GM19238 (cell line): ENCODE measurements around the gene SLC44A4.

Source experiments
- DNase-seq: peaks from one replicate; pipeline ENCODE4 v3.0.0; 2011; ENCODE audit warnings: low spot score; ENCODE audit not compliant: insufficient read length

SLC44A4 gene

DNA sequence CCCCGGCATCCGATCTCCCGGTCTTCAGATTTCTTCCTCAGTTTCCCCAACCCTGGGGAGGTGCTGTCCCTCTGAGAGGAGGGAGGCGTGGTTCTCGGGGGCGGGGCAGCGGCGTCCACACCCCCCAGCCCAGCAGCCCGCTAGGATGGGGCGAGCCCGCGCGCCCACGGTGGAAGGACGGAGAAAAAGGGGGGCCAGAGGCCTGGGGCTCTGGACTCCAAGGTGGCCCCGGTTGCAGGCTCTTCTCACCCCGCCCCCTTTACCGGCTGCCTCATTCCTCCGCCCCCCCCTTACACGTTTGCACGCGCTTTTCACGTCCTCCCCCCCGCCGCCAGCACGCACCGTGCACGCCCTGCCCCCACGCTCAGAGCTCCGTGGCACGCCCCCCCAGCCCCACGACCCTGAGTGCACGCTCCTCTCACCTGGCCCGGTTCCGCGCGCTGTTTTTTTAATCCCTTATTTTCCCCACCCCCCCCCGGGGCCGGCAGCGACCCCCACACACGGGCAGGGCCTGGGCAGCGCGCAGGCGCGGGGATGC is 22.7 kb upstream of the SLC44A4 start:
- DNase-seq, result peak; percentile 65

DNA sequence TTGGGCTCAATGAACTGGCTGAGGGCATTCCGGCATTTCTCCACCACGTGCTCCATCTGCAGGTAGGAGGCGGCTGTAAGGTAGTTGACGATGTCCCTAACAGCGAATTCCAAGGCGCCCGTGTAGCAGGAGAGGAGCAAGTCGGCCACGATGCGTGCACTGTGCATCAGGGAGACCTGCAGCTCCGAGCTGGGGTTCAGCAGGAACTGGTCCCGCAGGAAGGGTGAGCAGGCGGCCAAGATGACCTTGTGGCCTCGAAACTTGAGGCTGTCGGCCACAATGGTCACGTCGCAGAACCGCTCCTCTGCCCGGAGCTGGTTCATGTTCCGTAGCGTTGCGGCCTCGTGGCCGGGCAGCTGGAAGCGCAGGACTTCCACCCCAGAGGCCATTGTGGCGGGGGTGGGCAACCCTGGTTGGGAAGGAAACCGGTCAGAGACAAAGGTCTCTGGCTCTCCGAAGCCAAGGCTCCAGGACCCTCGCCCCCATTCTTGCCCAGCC is 22.2 kb upstream of the SLC44A4 start:
- DNase-seq, result no peak

DNA sequence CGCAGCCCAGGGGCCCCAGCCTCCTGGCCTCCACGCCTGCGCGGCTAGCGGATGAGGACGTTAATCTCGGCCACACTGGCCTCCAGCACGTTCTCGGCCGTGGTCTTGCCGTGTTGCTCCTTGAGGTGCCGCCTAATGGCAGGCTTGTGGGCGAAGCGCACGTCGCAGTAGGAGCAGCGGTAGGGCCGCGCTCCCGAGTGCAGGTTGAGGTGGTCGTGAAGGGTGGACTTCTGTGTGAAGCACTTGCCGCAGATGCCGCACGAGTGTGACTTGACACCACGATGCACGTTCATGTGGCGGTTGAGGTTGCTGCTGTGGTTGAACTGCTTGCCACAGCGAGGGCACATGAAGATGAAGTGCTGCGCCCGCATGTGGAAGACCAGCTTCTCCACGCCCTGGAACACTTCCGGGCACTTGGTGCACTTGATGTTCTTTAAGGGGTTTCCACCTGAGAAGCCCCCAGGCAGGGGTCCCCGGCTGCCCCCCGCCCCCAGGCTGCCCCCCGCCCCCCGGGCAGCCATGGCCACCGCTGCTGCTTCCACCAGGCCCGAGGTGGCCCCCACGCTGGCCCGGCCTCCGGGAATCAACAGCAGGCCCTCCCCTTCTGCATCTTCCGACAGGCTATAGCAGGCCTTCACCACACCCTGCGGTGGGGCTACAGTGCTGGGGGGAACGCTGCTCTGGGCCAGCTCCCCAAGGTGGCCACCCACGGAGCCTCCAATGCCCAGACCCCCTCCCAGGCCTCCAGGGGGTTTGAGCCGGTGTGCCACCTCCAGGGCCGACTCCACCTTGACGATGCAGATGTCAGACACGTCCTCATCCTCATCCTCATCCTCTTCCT is 21.3 kb upstream of the SLC44A4 start:
- DNase-seq, result no peak

DNA sequence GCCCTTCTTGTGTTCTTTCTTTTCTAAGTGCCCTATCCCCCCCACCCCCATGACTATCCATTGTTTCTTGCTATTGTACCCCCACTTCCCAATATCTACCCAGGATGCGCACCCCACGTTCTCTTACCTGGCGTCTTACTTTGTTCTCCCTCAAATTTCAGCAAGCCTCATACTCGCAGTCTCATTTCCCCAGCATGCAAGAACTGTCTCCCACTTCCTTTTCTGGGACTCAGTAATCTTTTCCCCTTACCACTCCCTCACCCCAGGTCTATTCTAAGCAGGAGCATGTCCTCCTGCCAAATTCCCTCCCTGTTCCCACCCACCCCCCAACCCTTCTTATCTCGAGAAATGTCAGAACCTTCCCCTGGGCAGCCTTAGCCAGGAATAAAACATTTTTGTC is 20.4 kb upstream of the SLC44A4 start:
- DNase-seq, result no peak

DNA sequence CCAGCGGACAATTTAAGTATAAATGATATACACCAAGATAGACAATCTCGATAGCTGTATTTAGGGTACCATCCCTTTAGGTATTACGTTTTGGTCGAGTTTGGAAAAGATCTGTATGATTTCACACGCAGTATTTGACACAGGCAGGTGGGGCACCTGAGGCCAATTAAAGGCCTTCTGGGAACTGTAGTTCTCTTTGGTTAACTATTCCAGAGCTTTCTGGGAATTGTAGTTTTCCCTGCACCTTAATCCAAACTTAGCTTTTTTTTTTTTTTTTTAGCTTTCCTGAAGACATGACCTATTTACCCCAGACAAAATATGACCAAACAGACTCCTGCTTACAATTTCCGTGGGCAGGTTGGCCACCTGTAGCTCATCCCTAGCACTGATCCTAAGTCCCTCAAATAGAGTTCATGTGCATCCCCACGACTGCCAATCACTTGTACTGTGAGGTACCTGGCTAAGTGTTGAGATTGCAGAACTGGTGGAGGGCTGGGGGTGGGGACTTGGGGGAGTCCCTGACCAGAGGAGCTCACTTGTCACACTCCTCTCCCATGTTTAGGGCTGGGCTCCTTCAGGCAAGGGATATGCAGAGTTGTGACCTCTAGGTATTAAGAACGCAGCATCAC is 19.7 kb upstream of the SLC44A4 start:
- DNase-seq, result peak; percentile 61

DNA sequence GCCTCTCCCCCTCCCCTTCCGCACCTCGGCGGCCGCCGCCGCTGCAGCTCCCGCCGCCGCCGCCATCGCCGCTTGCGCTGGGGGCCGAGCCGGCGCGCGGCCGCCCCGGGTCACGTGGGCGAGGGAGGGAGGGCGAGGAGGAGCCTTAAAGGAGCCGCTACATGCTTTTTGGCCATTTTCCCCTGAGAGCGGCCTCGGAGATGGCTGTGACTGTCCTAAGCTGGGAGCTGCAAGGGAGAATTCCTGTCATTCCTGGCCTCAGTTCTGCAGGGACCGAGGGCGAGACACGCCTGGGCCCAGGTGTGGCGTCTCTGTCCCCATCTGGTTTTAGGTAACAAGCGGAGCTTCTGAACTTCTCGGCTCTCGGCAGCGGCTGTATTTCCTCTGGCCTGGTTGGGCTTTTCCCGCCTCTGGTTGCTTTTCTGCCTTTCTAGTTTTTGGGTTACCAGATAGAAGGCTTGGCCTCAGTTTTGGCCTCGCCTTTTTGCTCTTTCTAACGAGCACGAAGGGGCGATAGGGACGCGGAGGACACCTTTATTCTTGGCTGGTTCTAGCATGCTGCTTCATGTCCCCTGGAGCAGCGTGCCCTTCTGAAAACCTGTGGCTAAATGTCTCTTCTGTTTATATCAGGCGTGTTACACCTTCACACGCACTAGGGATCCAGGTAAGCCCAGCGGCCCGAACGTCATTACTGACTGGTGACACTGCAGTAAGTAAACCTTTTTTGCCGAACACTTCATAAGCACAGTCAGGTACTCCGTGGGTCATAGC is 19.0 kb upstream of the SLC44A4 start, which contains the start of gene EHMT2:
Gene EHMT2 (minus strand): TSS at position 87 of the 771 bp plus-strand sequence. CDS start 21 bp downstream, at position 66.
- peak; percentile 96 for DNase-seq

DNA sequence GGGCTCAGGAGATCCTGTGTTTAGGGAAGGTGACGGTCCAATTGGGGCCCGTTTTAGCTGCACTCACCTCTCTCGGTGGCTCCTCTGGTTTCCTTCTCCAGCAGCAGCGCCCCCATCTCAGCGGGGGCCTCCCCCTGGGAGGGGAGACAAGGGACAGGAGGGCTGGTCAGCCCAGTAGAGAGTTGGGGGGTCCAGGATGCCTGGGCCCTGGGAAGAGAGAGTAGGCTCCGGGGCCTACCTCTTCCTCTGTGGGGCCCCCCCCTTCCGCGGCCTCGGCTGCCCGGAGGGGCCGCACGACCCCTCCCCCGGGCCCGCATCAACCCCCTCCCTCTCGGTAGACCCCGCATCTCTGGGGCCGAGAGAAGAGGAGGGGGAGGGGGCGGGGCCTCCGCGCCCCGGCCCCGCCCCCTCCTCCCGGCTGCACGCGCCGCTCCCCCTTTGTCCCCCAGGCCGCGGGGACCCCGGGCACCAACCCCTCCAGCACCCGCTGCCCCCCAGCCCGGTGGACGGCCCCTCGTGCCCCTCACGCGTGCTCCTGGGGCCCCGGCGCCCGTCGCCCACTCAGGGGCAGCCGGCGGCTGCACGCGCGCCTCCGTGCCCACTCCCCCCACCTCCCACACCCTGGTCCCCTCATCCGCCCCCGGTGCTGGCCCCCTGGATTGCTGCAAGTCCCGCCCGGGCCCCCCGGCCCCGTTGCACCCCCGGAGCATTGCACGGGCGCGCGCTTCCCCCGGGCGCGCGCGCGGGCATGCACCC is 18.2 kb upstream of the SLC44A4 start:
- DNase-seq, result no peak

DNA sequence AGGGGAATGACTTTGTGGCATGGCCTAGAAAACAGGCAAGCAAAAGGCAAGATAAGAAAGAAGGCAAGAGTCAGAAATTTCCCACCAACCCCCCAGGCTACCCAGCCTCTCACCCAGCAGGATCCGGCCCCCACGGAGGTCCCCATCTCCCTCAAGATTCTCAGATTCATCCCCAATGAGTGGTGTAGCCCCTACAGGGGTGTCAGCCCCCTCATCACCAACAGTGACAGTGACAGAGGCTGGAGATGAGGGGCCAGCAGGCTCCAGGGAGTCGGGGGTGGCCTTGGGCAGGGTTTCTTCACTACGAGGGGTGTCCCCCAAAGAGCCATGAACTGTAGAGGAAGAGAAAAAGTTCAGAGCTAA is 17.7 kb upstream of the SLC44A4 start:
- no peak for DNase-seq

DNA sequence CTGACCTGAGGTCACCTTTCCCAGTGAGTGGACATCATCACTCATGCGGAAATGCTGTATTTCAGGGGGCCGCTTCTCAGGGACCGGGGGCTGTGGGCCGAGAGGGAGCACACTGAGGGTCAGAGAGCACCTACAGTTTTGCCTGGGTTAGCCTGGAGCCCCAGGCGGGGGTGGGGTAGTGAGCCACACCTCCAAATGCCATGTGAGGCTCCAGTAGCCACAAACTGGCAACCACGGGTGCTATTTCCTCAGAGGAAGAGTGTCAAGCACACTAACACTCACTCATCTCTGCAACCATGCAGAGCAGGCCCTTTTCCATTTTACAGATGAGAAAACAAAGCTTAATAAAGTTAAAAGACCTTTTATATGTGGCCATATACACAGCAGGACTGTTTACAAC is 14.0 kb upstream of the SLC44A4 start:
- no peak for DNase-seq

DNA sequence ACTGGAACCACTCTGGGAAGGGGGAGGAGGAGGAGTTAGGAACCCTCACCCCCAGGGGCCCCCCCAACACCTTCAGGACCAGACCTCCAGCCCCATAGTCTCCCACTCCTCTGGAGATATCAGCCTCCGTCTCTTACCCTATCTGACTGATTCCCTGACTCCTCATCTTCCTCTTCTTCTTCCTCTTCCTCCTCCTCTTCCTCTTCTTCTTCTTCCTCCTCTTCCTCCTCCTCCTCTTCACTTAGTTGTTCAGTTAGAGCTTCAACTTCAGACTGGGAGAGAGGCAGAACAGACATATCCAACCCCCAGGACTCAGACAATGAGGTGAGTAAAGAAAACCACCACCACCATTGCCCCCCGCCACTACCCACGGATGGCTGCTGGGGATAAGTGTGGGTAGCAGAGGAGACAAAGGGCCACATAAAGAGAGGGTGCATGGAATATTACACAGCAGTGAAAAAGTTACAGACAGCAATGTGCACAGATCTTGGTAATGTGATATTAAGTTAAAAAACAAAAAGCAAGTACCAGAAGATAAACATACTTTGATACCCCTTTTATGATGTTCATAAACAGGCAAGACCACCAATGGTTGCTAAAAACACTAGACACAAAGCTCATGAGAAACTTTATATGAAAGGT is 10.7 kb upstream of the SLC44A4 start:
- no peak for DNase-seq

DNA sequence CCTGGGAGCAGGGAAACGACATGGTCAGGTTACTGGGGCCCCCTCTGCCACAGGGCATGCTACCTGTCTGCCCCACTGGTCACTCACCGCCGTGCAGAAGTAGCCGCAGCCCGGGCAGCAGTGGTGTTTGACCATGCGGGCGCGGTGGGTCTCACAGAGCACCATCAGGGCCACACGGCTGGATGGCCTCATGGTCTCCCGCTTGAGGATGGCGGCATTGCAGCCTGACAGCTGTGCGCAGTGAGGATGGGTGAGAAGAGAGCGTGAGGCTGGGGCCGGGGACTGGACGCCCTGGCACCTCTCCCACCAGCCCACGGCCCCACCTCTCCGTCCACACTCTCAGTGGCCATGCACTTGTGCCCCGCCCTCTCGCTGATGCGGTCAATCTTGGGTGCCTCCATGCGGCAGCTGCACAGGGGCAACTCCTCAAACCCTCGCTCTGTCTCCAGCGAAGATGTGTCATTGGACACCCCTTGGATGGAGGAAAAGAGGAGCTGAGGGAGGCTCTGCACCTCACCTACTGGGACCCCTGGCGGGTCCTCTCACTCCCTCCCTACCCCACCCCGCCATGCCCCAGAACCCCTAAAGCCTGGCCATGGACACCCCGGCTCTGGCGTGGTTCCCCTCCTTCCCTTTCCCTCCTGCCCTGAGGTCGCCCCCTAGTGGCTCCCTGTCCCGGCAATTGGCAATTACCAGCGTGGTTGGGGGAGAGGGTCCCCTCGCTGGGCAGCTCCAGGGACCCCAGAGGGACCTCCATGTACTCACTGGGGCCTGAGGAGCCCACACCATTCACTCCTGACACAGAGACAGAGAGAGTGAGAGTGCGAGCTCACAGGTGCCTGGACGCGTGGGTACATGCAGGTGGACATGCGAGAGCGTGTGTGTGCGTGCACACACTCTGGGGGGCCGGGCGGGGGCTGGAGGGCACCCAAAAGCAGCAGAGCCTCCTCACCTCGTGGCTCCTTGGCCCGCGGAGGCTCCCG is 9.8 kb upstream of the SLC44A4 start:
- peak; percentile 51 for DNase-seq

DNA sequence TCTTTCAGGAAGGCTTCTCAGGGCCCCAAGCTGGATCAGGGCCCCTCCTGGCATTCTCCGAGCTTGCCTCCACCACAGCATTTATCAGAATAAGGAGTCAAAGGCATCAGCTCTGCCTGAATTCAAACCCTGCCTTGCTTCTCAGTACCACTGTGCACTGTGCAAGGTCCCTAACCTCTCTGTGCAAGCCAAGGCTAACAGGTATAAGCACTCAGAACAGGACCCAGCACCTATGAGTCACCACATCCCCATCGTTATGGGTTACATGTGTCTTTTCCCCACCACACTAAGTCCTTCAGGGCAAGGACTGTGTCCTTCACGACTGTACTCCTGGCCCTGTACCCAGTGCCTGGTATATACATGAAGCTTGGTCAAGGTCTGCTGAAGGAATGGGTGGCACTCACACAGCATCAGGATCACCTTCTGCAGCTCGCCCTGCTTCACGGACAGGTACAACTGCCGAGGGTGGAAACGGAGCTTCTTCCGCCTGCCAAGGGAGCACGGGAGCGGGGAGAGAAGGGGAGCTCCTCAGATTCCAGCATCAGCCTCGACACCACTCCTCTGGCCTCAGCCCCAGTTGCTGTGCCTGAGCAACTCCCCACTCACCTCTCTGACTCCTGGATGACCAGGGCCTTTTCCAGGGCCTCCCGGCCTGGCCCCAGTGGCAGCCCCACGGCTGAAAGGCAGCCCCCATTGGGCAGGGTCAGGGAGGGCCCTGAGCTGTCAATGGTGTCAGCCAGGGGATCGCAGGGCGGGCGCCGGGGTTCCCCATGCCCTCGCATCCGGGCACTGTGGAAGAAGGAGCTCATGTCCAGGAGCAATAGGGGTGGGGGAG is 8.6 kb upstream of the SLC44A4 start:
- no peak for DNase-seq

DNA sequence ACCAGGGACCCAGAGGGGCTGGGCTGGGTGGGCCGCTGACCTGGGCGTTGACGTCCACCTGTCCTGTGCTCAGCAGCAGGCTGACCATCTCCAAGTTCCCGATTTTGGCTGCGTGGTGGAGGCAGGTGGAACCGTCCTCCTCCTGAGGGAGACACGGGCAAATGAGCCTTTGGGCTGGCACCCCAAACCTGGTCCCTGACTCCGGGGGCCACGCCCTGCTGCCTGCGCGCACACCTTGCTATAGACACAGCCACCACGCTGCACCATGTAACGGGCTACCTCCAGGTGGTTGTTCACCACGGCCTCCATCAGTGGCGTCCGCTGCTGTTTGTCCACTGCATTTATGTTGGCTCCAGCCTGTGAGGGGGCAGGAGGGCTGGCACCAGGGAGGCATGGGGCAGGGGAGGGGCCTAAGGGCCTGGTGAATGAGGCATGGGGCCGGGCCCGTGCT is 7.8 kb upstream of the SLC44A4 start:
- DNase-seq, result no peak

DNA sequence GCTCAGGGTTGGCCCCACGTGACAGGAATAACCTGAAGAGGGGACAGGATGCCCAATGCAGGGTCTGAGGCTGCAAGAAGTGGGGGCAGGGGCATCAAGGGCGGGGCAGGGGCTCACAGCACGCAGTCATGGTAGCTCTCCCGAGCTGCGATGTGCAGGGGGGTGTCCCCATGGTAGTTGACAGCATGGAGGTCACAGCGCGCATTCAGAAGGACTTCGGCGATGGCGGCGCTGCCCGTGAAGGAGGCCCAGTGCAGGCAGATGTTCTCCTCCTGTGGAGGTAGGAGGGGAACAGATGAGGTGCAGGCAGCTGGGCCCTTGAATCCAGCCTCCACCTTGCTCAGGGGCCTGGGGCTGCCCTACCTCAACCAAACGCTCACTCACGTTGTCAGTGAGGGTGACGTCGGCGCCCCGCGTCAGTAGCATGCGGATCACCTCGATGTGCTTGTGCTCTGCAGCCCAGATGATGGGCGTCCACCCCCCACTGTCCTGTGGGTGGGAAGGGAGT is 5.8 kb upstream of the SLC44A4 start:
- no peak for DNase-seq

DNA sequence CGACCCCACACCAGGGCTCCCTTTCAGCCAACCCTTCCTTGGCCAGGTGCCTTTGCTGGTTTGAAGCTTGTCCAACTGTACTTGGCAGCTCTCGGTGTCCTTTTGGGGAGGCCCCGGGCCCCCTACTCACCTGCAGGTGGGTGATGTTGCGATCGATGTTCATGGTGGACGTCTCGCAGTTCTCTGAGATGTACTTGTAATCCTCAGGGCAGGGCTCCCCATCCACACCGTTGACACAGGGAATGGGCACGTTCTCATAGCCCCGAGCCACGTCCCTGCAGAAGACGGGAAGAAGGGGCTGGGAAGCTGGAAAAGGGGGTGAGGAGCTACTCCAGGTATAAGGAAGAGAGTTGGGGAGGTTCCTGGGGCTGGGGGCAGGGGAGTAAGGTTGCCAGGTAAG is 4.9 kb upstream of the SLC44A4 start:
- DNase-seq, result no peak

DNA sequence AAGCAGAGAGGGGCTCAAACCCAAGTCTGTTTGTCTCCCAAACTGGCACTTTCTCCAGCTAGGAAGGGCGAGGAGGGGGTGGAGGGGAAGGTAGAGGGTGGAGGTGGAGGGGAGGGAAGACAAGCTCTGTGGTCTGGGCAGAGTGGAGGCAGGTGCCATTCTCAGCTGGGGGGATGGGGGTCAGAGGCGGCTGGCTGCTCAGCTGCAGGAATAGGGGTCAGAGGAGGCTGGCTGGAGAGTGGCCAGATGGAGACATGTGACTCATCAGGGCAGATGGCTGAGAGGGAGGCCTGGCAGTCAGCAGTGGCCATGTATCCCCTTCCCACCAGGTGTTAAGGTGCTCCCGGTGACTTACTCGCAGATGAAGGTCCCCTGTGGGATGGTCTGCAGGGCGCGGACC is 3.5 kb upstream of the SLC44A4 start:
- DNase-seq, result no peak

DNA sequence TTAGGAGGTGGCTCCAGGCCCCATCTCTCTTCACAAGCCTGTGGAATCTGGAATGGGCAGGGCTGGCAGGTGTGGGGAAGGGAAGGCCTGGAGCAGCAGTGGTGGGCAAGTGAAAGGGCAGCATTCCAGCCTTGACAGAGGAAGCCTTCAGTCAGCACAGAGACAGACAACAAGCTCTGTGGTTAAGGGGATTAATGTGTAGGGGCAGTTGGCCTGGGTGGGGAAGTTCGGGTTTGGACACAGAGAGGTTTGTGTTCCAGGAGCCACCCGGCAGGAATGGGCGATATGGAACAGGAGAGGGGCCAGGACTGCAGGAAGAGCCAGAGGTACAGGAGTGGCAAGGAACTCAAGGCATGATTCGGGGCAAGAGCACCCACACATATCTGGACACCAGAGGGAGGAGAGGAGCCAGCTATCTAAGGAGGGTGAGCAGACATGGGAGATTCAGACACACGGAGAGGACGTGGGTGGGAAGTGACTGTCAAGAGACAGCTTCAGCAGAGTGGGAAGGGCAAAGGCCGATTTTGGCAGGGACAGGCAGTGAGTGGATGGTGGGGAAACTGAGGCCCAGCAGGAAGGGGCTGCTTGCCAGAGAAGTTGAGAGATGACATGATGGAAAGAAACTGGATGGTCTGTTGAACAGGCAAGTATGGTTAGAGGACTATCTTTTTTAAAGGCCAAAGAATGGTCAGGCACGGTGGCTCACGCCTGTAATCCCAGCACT is 2.5 kb upstream of the SLC44A4 start:
- no peak for DNase-seq
